H1 (cell line): Measurements from ENCODE around the gene KSR2. TPM values are rescaled to one million over a fixed set of nuclear protein-coding genes. Genes with fewer than 3 reads are reported as not detected.

Experiments used
- CBX5 ChIP-seq: fragments of 300-800, 300-1000 bp; sonication (generic); IDR thresholded peaks from 2 replicates; pipeline ENCODE4 v1.7.1; 2016; ENCODE audit warnings: antibody characterized with exemption, low read length, low read depth
- GTF2F1 ChIP-seq: IDR thresholded peaks from 2 replicates; pipeline ENCODE4 v1.6.1; 2012; ENCODE audit warnings: low read depth, low read length, improper control_type of control experiment, borderline replicate concordance
- HDAC2 ChIP-seq, 2 experiments: fragments of 300-600 bp in 1 of 2; sonication (generic) in 1 of 2; IDR thresholded peaks; 2 replicates each; pipeline ENCODE4 v1.6.1; 2011 to 2012; ENCODE audit warnings: low read depth in 2 of 2, low read length in 2 of 2, mild to moderate bottlenecking in 2 of 2, moderate library complexity in 2 of 2, borderline replicate concordance in 1 of 2, inconsistent platforms in 1 of 2
- MAFK ChIP-seq: IDR thresholded peaks from 2 replicates; pipeline ENCODE4 v1.6.1; 2012; ENCODE audit warnings: low read depth, mild to moderate bottlenecking, improper control_type of control experiment, low read length
- MAX ChIP-seq: IDR thresholded peaks from 2 replicates; pipeline ENCODE4 v1.6.1; 2012; ENCODE audit warnings: inconsistent platforms
- PHF8 ChIP-seq: fragments of 200-600 bp; sonication (generic); conservative IDR thresholded peaks from 2 replicates; pipeline ENCODE4 v1.7.1; 2012; ENCODE audit warnings: low read depth, mild to moderate bottlenecking, inconsistent platforms, low read length, moderate library complexity
- RNF2 ChIP-seq: fragments of 200-900, 300-1000 bp; sonication (generic); IDR thresholded peaks from 2 replicates; pipeline ENCODE4 v1.7.1; 2016; ENCODE audit warnings: borderline replicate concordance, low read depth, mild to moderate bottlenecking, antibody characterized with exemption, low read length; ENCODE audit not compliant: poor library complexity, severe bottlenecking; ENCODE audit errors: missing control alignments
- polyA plus RNA-seq, 7 experiments: library from polyadenylated mRNA; depleted of rRNA in 3 of 7; stranded (reverse) in 5 of 7; unstranded in 2 of 7; fragments of >200 nt in 5 of 7; fragments of 200-250 nt in 2 of 7; gene quantifications; 1 replicate in 5 of 7; 2 replicates in 1 of 7; 4 replicates in 1 of 7; pipeline versions ENCODE4 v1.2.1 to v1.2.3, GENCODE V29; 2011 to 2013; ENCODE audit warnings: missing spikeins in 2 of 7, mixed read lengths in 2 of 7
- total RNA-seq: library from RNA; stranded (reverse); fragmentation: NEBNext Ultra II Directional; extraction: Animal tissue kit (Norgen Biotek cat#: 25700); gene quantifications from 2 replicates; pipeline ENCODE4 v1.2.1, GENCODE V29; 2021

KSR2 gene
- total and polyA plus RNA-seq, 2 of the 8 experiments (the other 6 are each of a cell fraction or from before 2014, with no cell fraction given) = 0.74 to 2.2 TPM

- TF ChIP-seq GTF2F1 (no peak), MAFK (no peak), HDAC2 (IDR thresholded peaks at IDR 0.05; ENCODE audit: borderline replicate concordance in 1 of 2, low read depth in 2 of 2, low read length in 2 of 2) (no peak), CBX5 (no peak), PHF8 (no peak), MAX (no peak), RNF2 (no peak)
Measured at GRCh38 chr12:117645473-117645872, 323.3 kb downstream of the KSR2 start (continued).
